HL-60/S4 treated with phorbol 12-myristate 13-acetate at 8.2 ng/mL for 4 days and 3 days (cell line): ENCODE data around the gene TMEM39A.

Experiments
- in situ Hi-C: fragments of 300-500 bp; cut with MboI; formaldehyde crosslinking; loops from 2 replicates; pipeline ENCODE4 v1.15.0; 2022; ENCODE audit warnings: low sequenced_read_pairs

Gene TMEM39A

DNA sequence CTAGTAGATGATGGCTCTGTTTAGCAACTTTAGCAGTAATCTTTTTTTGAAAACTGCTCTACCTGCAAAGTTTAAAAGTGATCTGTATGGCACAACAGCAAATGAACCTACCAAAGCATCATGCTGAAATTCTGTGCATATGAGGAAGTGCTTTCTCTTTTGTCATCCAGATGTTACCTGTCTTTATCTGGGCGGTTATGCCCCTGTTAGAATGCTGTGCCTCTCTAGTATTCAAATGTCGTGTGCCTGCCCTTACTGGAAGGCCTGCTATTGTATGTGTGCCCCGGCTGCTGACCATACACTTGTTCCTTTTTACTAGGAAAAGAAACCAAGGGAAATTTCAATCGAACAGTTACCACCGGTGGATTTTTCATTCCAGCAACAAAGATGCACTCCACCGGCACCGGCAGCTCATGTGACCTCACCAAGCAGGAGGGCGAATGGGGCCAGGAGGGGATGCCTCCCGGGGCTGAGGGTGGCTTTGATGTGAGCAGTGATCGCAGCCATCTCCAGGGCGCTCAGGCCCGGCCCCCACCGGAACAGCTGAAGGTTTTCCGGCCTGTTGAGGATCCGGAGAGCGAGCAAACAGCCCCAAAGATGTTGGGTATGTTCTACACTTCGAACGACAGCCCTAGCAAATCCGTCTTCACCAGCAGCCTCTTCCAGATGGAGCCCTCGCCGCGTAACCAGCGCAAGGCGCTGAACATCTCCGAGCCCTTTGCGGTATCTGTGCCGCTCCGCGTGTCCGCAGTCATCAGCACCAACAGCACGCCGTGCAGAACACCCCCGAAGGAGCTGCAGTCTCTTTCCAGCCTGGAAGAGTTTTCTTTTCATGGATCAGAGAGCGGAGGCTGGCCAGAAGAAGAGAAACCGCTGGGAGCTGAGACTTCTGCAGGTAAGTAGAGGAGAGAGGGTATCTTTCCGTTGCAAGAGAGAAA lies 61.6 kb downstream of the TMEM39A start:
- in situ Hi-C loops = no loop called here

GRCh38 chr3:119401069-119401468 lies 62.3 kb downstream of the TMEM39A start:
- in situ Hi-C loops = no loop called here

GRCh38 chr3:119400466-119400865 lies 62.9 kb downstream of the TMEM39A start:
- in situ Hi-C loops = no loop called here

GRCh38 chr3:119396870-119397269 lies 66.5 kb downstream of the TMEM39A start:
- in situ Hi-C loops = no loop called here

GRCh38 chr3:119395923-119396358 lies 67.5 kb downstream of the TMEM39A start:
- in situ Hi-C loops = no loop called here

- in situ Hi-C loops = no loop called here
These were observed 74.8 kb downstream of the TMEM39A start for GRCh38 chr3:119388577-119388976.

DNA sequence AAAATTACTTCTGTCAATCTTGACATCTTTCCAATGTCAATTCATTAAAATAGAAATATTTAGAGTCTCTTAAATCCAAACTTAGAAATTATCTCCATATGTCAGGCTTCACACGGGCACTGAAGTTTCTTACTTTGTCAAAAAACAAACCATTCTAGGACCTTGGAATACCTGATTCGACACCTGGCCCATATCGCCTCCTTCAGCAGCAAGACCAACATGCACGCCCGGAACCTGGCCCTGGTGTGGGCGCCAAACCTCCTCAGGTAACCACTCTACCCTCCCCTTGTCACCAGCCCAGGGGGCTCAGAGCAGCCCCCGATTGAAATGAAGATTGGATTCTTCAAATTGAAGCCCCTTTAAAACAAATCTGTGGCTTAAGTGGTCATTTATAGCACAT lies 81.3 kb downstream of the TMEM39A start:
- in situ Hi-C loops = no loop called here

DNA sequence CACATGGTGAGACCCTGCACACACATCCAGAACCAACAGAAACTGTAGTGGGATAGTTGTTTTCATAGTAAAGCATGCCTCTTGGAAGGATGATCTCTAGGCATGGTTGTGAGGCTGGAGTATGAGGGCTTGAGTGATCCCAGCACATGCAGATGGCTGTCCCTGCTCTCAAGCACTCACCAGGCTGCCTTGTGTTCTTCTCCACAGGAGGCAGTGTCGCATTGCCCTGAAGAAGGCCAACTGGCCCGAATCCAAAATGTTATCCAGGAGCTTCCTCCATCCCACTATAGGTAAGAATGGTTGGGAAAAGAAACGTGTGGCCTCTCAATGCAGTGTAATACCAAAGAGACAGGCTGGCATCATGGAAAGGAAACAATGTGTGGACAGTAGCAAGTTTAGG lies 82.7 kb downstream of the TMEM39A start:
- in situ Hi-C loops = no loop called here
